Kidney capillary endothelial cell (primary cell): ENCODE results near the gene CNOT11.
"Not testable (repeated sequence)": the region's sequence is repeated elsewhere in the genome, so short reads cannot be mapped to it uniquely, and the experiment has no call there.

Experiments
- DNase-seq: peaks from one replicate; pipeline ENCODE4 v3.0.0-alpha.2; 2018; ENCODE audit warnings: low spot score

Gene CNOT11

GRCh38 chr2:101245468-101245867 lies 7.2 kb upstream of the CNOT11 start:
- DNase-seq = not testable (repeated sequence)

GRCh38 chr2:101248756-101249155 lies 3.9 kb upstream of the CNOT11 start:
- DNase-seq = not testable (repeated sequence)

GRCh38 chr2:101249826-101250225 lies 2.9 kb upstream of the CNOT11 start:
- DNase-seq = no peak

- not testable (repeated sequence) for DNase-seq
Measured at GRCh38 chr2:101251246-101251781, 1.4 kb upstream of the CNOT11 start.

- DNase-seq = no peak
Measured at GRCh38 chr2:101251844-101252407, 760 bp upstream of the CNOT11 start.

- DNase-seq = peak; percentile 48
Measured at GRCh38 chr2:101253013-101253702, 472 bp downstream of the CNOT11 start.

- DNase-seq = no peak
Measured at GRCh38 chr2:101253703-101254450, 1.2 kb downstream of the CNOT11 start.

- no peak for DNase-seq
Measured at GRCh38 chr2:101255501-101255900, 2.8 kb downstream of the CNOT11 start.

GRCh38 chr2:101256316-101256715 lies 3.6 kb downstream of the CNOT11 start:
- no peak for DNase-seq

- no peak for DNase-seq
Measured at GRCh38 chr2:101258804-101259203, 6.1 kb downstream of the CNOT11 start.

- DNase-seq = no peak
Measured at GRCh38 chr2:101262142-101262541, 9.5 kb downstream of the CNOT11 start.

- no peak for DNase-seq
Measured at GRCh38 chr2:101263377-101263800, 10.7 kb downstream of the CNOT11 start.

- DNase-seq = no peak
Measured at GRCh38 chr2:101264360-101264939, 11.8 kb downstream of the CNOT11 start.

GRCh38 chr2:101265893-101266499 lies 13.3 kb downstream of the CNOT11 start:
- DNase-seq = no peak

GRCh38 chr2:101267671-101268656 lies 15.3 kb downstream of the CNOT11 start:
- DNase-seq = no peak

- DNase-seq = no peak
Measured at GRCh38 chr2:101270700-101271259, 18.1 kb downstream of the CNOT11 start.

- no peak for DNase-seq
Measured at GRCh38 chr2:101272045-101272784, 19.5 kb downstream of the CNOT11 start.

- no peak for DNase-seq
Measured at GRCh38 chr2:101273056-101273455, 20.4 kb downstream of the CNOT11 start.

- no peak for DNase-seq
Measured at GRCh38 chr2:101274142-101274541, 21.5 kb downstream of the CNOT11 start.

GRCh38 chr2:101277111-101277510 lies 24.4 kb downstream of the CNOT11 start:
- no peak for DNase-seq
